ENCODE data around the gene NFKBIB.
"Not testable (repeated sequence)": the region's sequence is repeated elsewhere in the genome, so short reads cannot be mapped to it uniquely, and the experiment has no call there.

NFKBIB gene

GRCh38 chr19:38875656-38876395 lies 23.9 kb upstream of the NFKBIB start:
- no peak for DNase-seq (ENCODE audit: low read depth)

DNA sequence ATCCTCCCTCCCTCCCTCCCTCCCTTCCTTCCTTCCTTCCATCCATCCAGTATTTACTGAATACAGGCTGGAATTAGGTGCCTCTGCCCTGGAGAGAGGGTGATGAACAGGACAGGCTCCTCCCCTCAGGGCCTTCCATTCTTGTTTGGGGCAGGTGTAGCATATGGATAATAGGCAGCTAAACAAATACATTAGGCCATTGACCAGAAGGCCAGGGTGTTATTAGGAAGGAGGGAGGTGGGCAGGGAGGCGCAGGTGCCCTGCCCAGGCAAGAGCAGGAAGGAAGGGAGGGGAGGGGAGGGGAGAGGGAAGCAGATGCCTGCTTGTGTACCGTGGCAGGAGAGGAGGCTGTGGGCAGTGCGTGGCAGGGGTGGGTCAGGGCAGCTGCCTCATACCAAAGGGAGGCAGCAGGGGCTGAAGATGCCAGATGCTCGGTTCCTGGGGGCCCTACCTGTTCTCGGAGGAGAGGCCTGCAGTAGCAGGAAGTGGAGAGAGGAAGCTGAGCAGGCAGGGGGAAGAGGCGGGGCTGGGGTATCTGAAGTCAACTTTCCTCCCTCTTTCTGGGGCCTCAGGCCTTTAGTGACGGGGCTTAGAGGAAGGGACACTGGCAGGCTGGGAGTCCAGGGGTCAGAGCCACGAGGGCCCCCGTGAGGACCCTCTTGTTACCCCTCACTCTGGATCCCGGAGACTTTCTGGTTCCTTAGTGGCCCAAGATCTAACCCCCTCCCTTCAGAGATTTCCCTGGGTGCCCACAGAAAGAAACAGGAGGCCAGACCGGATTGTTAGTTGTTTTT lies 21.8 kb upstream of the NFKBIB start, which contains the start of gene RINL:
Gene RINL (minus strand): TSS at position 495 of the 794 bp plus-strand sequence. CDS start 1,533 bp downstream, outside the sequence.
- no peak for DNase-seq (ENCODE audit: low read depth)

GRCh38 chr19:38878575-38879399 lies 21.0 kb upstream of the NFKBIB start:
- DNase-seq (ENCODE audit: low read depth), result no peak

DNA sequence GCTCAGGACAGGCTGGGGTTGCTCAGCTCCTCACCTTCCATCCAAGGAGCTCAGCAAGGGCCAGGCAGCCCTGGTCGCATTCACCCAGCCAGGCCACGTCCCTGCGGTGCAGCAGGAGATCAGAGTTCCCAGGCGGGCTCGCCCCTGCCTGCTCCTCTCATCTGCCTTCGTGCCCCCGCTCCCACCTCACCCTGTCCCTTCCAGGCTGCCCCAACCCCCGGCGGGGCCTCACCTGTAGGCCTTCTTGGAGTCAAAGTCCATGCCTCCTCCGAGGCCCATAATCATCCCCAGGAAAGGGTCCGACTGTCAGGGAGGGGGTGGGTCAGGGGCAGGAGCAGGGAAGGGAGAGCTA lies 20.4 kb upstream of the NFKBIB start:
- DNase-seq (ENCODE audit: low read depth), result no peak

DNA sequence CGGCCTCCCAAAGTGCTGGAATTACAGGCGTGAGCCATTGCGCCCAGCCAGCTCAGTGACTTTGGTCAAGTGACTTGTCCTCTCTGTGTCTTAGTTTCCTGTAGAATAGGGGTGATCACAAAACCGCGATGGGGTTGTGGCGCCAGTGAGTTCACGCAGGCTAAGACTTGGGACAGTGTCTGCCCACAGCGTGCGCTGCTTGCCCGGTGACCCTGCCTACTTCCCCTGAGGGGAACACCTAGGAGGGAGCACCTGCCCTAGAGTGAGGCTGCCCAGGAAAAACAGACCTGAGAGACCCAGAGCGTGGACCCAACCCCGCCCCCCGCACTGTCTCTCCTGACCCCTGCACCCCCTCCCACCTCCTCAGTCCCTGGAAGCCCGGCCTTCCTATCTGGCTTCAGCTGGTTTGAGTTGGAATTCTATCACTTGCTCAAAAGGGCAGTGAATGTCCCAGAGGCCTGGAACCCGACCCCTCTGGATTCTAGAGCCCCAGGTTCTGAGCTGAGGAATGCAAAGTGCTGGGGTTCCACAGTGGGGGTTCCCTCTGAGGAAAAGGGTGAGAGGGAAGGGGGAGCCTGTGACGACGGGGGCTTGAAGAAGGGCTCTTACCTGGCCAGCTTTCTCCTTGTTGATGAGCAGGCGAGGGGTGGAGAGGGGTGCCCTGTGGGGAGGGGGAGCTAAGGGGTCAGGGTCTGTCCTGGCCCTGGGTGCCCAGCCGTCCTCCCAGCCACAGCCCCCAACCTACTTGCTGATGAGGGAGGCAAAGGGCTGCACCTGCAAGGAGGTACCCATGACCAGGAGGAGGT lies 19.5 kb upstream of the NFKBIB start:
- DNase-seq (ENCODE audit: low read depth), result no peak

GRCh38 chr19:38880882-38881609 lies 18.7 kb upstream of the NFKBIB start:
- DNase-seq (ENCODE audit: low read depth), result no peak

- no peak for DNase-seq (ENCODE audit: low read depth)
Measured at GRCh38 chr19:38883286-38883685, 16.5 kb upstream of the NFKBIB start.

DNA sequence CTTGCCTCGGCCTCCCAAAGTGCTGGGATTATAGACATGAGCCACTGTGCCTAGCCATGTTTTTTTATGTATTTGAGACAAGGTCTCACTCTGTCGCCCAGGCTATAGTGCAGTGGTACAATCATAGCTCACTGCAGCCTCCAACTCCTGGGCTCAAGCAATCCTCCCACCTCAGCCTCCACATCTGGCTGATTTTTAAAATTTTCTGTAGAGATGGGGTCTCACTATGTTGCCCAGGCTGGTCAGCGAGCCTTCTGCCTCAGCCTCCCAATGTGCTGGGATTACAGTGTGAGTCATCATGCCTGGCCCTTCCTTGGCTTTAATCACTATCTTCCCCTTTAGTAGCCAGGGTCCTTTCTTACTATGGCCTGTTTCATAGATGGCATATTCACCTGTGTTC lies 15.1 kb upstream of the NFKBIB start:
- DNase-seq (ENCODE audit: low read depth), result not testable (repeated sequence)

- no peak for DNase-seq (ENCODE audit: low read depth)
Measured at GRCh38 chr19:38888876-38889275, 10.9 kb upstream of the NFKBIB start.

DNA sequence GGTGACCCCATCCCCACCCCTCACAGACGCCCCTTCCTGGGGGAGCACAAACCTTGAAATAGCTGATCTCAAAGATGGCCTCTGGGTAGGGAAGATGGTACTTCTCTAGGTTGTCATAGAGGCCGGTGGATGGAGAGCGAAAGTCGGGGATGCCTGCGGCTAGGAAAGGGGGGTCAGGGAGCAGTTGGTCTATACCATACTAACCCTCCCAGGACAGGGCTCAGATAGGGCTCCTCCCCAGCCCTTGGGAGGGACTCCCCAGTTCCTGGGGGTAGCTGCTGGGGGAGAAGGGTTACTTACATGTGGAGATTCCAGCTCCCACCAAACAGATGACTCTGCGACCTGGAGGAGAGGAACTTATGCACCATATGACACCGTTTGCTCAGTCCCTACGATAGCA lies 10.0 kb upstream of the NFKBIB start:
- no peak for DNase-seq (ENCODE audit: low read depth)

GRCh38 chr19:38890686-38891085 lies 9.1 kb upstream of the NFKBIB start:
- no peak for DNase-seq (ENCODE audit: low read depth)

DNA sequence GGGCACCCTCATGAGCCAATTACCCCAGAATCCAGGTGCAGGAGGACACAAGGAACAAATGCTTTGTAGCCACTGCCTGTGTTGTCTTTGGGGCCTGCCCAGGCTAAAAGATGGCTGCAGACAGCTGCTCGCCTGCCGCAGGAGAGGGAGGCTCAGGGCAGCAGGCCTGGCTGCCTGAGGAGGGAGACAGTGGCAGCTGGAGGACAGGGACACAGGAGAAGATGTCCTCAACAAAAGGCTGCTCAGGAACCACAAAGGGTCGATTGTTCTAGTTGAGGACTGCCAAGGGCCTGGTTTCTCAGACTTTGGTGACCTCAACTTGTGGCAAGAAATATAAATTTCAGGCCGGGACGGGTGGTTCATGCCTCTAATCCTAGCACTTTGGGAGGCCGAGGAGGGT lies 8.0 kb upstream of the NFKBIB start:
- no peak for DNase-seq (ENCODE audit: low read depth)

GRCh38 chr19:38892841-38893240 lies 6.9 kb upstream of the NFKBIB start:
- no peak for DNase-seq (ENCODE audit: low read depth)

GRCh38 chr19:38893341-38893771 lies 6.4 kb upstream of the NFKBIB start:
- DNase-seq (ENCODE audit: low read depth), result no peak

DNA sequence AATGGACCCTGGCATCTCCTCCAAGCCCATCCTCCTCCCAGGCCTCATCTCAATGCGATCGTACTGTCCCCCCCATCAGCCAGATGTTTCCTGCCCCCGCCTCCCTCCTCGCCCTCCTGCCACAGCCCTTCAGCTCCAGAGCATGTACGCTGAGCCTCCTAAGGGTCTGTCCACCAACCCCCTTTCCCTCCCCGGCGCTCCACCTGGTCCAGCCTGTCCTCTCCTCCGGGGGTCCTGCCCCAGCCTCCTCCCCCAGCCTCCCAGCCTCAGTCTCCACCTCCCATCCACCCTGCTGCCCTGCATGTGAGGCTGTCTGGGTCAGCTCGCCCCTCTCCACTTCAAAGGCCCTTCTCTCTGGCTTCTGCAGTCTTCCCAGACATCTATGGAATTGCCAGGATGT lies 4.8 kb upstream of the NFKBIB start:
- no peak for DNase-seq (ENCODE audit: low read depth)

- peak; percentile 5 for DNase-seq (ENCODE audit: low read depth)
Measured at GRCh38 chr19:38898788-38899446, 852 bp upstream of the NFKBIB start.

- no peak for DNase-seq (ENCODE audit: low read depth)
Measured at GRCh38 chr19:38900202-38900629, 447 bp downstream of the NFKBIB start.

GRCh38 chr19:38900743-38901190 lies 998 bp downstream of the NFKBIB start:
- no peak for DNase-seq (ENCODE audit: low read depth)

GRCh38 chr19:38901683-38902082 lies 1.9 kb downstream of the NFKBIB start:
- no peak for DNase-seq (ENCODE audit: low read depth)

Data from stromal cell of bone marrow (primary cell).